ENCODE measurements around the gene PYM1.

DNA sequence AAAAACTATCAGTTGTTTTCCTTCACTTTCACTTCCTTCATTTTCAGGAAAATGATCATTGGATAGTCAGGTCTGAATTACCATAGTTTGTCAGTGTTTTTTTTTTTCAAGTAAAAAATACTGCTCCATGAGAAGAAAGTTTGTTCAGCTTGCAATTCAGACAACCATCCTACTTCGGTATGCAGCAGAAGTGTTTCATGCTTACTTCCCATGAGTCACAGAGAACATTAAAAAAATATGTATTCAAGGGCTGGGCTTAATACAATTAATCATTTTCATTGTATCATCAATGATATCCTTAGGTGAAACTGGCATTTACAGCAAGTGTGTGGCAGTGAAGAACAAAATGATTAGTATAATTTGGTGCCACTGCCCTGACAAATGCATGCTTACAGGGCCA lies 21.6 kb downstream of the PYM1 start:
- no peak for TF ChIP-seq YY1 (tag by site-specific recombination; IDR thresholded peaks at IDR 0.05)
- no peak for TF ChIP-seq ZBTB8A (tag by site-specific recombination; IDR thresholded peaks at IDR 0.05)
- no peak for TF ChIP-seq OSR2 (tag by site-specific recombination; IDR thresholded peaks at IDR 0.05)
- no peak for TF ChIP-seq ZFHX2 (tag by site-specific recombination; conservative IDR thresholded peaks at IDR 0.05)
